Smooth muscle cell (in vitro differentiated cells): ENCODE data around the gene POPDC2. TPM values are rescaled to one million over a fixed set of nuclear protein-coding genes. Genes with fewer than 3 reads are reported as not detected.
A peak's percentile ranks its signal among the peaks of the same experiment; 100 is the strongest.

ENCODE experiments used
- DNase-seq: peaks from one replicate; lab custom pipeline; 2025; ENCODE audit not compliant: unreplicated experiment; lab: John Stamatoyannopoulos, UW
- H2AFZ ChIP-seq: fragments of 200-600 bp; sonication (generic); 2 replicates; pipeline ENCODE4 v1.6.0; 2016; ENCODE audit warnings: antibody characterized with exemption, low read depth, mild to moderate bottlenecking
- H3F3A ChIP-seq: fragments of 200-600 bp; sonication (generic); 2 replicates; pipeline ENCODE4 v1.6.0; 2017; ENCODE audit warnings: antibody characterized with exemption, low read depth
- H3K27ac ChIP-seq: fragments of 200-600 bp; sonication (generic); 2 replicates; pipeline ENCODE4 v1.5.1; 2016; ENCODE audit warnings: low read depth, mild to moderate bottlenecking
- H3K27me3 ChIP-seq: fragments of 200-600 bp; sonication (generic); 2 replicates; pipeline ENCODE4 v1.6.1; 2016; ENCODE audit warnings: low read depth, mild to moderate bottlenecking
- H3K36me3 ChIP-seq: fragments of 200-600 bp; sonication (generic); 2 replicates; pipeline ENCODE4 v1.5.1; 2016; ENCODE audit warnings: low read depth
- H3K4me1 ChIP-seq: fragments of 200-600 bp; sonication (generic); 2 replicates; pipeline ENCODE4 v1.5.1; 2016; ENCODE audit warnings: low read depth
- H3K4me2 ChIP-seq: fragments of 200-600 bp; sonication (generic); 2 replicates; pipeline ENCODE4 v1.6.0; 2016; ENCODE audit warnings: mild to moderate bottlenecking
- H3K4me3 ChIP-seq: fragments of 200-600 bp; sonication (generic); 2 replicates; pipeline ENCODE4 v1.5.1; 2016; ENCODE audit warnings: mild to moderate bottlenecking
- H3K79me2 ChIP-seq: fragments of 200-600 bp; sonication (generic); 2 replicates; pipeline ENCODE4 v1.6.0; 2016; ENCODE audit warnings: low read depth, mild to moderate bottlenecking
- H3K9ac ChIP-seq: fragments of 200-600 bp; sonication (generic); 2 replicates; pipeline ENCODE4 v1.6.0; 2016; ENCODE audit warnings: low read depth
- H3K9me3 ChIP-seq: fragments of 200-600 bp; sonication (generic); replicated peaks from 2 replicates; pipeline ENCODE4 v1.5.1; 2016; ENCODE audit warnings: low read depth
- H4K20me1 ChIP-seq: fragments of 200-600 bp; sonication (generic); 2 replicates; pipeline ENCODE4 v1.6.0; 2016; ENCODE audit warnings: low read depth
- CTCF ChIP-seq: fragments of 200-600 bp; sonication (generic); IDR thresholded peaks from 2 replicates; pipeline ENCODE4 v1.5.1; 2017; ENCODE audit warnings: borderline replicate concordance, mild to moderate bottlenecking, antibody characterized with exemption; ENCODE audit not compliant: insufficient read depth, poor library complexity, severe bottlenecking
- WGBS: methylation state at CpG from one replicate; pipeline ENCODE4 v1.1.7; 2016; ENCODE audit warnings: low lambda C conversion rate; 5-methylcytosine and 5-hydroxymethylcytosine counted together
- polyA plus RNA-seq: library from polyadenylated mRNA; unstranded; fragments of >200 nt; fragmentation: Nextera tagmentation; extraction: Ambion mirVana; gene quantifications from 2 replicates; pipeline ENCODE4 v1.2.1, GENCODE V29; 2016
- total RNA-seq: library from RNA; depleted of rRNA; stranded (reverse); fragments of >200 nt; gene quantifications from 2 replicates; pipeline ENCODE4 v1.2.3, GENCODE V29; 2014

The POPDC2 gene
- total and polyA plus RNA-seq, 2 experiments from 2014 or later, result 0.94 to 1.2 TPM

DNA sequence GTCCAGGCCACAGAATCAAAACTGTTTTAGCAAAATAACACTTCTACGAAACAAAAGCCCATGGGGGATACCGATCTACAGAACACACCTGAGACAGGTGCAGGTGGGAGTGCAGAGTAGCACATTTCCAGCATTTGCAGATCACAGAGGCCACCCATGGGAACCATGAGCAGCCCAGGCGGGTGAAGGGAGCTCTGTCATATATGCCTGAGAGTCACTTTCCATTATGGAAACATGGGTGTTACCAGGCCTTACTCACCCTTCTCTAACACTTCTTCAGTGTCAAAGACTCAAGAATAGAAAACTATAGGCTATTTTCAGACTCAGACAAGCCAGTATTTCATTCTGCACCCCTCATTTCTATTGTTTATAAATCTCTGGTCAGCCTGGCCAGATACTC is 59.2 kb downstream of the POPDC2 start:
- H3K4me2 ChIP-seq, result no peak overlapping the region
- H3F3A ChIP-seq, result peaks cover 3% of the 10 kb centered on the region
- H3K27ac ChIP-seq, result no peak overlapping the region
- H4K20me1 ChIP-seq, result no peaks in the 10 kb centered on the region
- no peaks in the 10 kb centered on the region for H3K27me3 ChIP-seq
- no peak for TF ChIP-seq CTCF
- H3K36me3 ChIP-seq, result no peaks in the 10 kb centered on the region
- H3K9me3 ChIP-seq, result no peaks in the 10 kb centered on the region
- H3K4me3 ChIP-seq, result no peak overlapping the region
- no peak overlapping the region for H3K9ac ChIP-seq
- DNase-seq, result no peak
- H3K4me1 ChIP-seq, result peaks cover 3% of the 10 kb centered on the region
- no peak overlapping the region for H2AFZ ChIP-seq
- H3K79me2 ChIP-seq, result no peaks in the 10 kb centered on the region
- 86% methylated on average over 3 of the region's 3 CpGs for WGBS

GRCh38 chr3:119600732-119601131 is 59.7 kb downstream of the POPDC2 start:
- H3K4me3 ChIP-seq, result no peak overlapping the region
- no peaks in the 10 kb centered on the region for H4K20me1 ChIP-seq

DNA sequence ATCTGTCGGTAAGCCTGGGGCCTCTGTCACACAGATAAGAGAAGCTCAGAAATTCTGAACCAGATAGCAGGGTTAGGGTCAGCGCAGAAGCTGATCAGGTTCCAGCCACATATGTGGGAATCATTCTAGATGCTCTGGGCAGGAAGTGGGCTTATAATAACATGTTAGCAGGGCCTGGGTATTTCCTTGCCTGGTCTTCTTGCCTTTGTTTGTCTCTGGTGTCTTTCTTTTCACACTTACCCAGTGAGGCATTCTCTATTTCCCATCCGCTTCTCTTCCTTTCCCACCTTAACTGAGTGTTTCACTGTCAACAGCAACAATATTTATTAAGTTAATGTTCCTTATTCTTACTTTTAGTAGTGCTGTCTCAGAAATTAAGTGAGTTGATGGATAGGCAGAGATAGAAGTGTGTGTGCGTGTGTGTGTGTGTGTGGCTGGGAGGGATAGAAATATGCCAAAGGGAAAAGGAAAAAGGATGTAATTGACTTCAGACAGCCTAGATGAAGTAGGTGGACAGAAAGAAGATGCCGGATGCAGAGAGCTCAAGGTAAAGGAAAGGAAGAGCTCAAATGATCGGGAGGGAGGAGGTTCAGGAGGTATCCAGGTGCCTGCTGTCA is 60.7 kb downstream of the POPDC2 start:
- no peak for TF ChIP-seq CTCF
- H3K4me3 ChIP-seq, result no peak overlapping the region
- no peak overlapping the region for H3K9ac ChIP-seq
- H2AFZ ChIP-seq, result no peak overlapping the region
- H3K27me3 ChIP-seq, result no peaks in the 10 kb centered on the region
- no peak overlapping the region for H3K27ac ChIP-seq
- no peak for DNase-seq
- H4K20me1 ChIP-seq, result no peaks in the 10 kb centered on the region
- no peaks in the 10 kb centered on the region for H3K4me1 ChIP-seq
- H3K4me2 ChIP-seq, result no peak overlapping the region
- H3K36me3 ChIP-seq, result no peaks in the 10 kb centered on the region
- no peaks in the 10 kb centered on the region for H3K79me2 ChIP-seq
- peaks cover 3% of the 10 kb centered on the region for H3F3A ChIP-seq
- 80% methylated on average over 6 of the region's 6 CpGs for WGBS
- no peaks in the 10 kb centered on the region for H3K9me3 ChIP-seq

More at GRCh38 chr3:119600732-119601131, 59.7 kb downstream of the POPDC2 start:
- H3K9ac ChIP-seq, result no peak overlapping the region
- H3F3A ChIP-seq, result peaks cover 3% of the 10 kb centered on the region
- no peaks in the 10 kb centered on the region for H3K79me2 ChIP-seq
- H3K27me3 ChIP-seq, result no peaks in the 10 kb centered on the region
- no peaks in the 10 kb centered on the region for H3K36me3 ChIP-seq
- DNase-seq, result no peak
- H3K9me3 ChIP-seq, result no peaks in the 10 kb centered on the region
- TF ChIP-seq CTCF, result peak; percentile 32
- H2AFZ ChIP-seq, result peak overlapping the region; percentile 28
- 36% methylated on average over 5 of the region's 5 CpGs for WGBS
- H3K4me1 ChIP-seq, result peaks cover 3% of the 10 kb centered on the region
- no peak overlapping the region for H3K4me2 ChIP-seq
- H3K27ac ChIP-seq, result no peak overlapping the region
